Bone marrow (tissue), 2 donors: ENCODE data around the gene NPHS1.
A peak's percentile ranks its signal among the peaks of the same experiment; 100 is the strongest.
"Not testable (repeated sequence)": the region's sequence is repeated elsewhere in the genome, so short reads cannot be mapped to it uniquely, and the experiment has no call there.

ENCODE experiments used
- DNase-seq, 2 donors: peaks; one replicate each; lab custom pipeline; 2025; lab: John Stamatoyannopoulos, UW

Gene NPHS1

GRCh38 chr19:35852029-35852780 lies at the start of gene NPHS1:
Gene NPHS1 (minus strand): TSS chr19:35852504. CDS start chr19:35851837, 667 bp downstream.
- DNase-seq = no peak

GRCh38 chr19:35901055-35901644 lies 48.8 kb upstream of the NPHS1 start:
- DNase-seq = no peak

- peak; percentile 37 to 62 for DNase-seq
These were observed 47.4 kb upstream of the NPHS1 start for GRCh38 chr19:35899547-35900214.

- no peak for DNase-seq
These were observed 46.1 kb upstream of the NPHS1 start for GRCh38 chr19:35898499-35898809.

- DNase-seq = no peak
These were observed 45.6 kb upstream of the NPHS1 start for GRCh38 chr19:35897706-35898451.

GRCh38 chr19:35896643-35897040 lies 44.3 kb upstream of the NPHS1 start:
- DNase-seq = no peak

GRCh38 chr19:35895911-35896642 lies 43.8 kb upstream of the NPHS1 start:
- no peak for DNase-seq

- DNase-seq = no peak
These were observed 42.0 kb upstream of the NPHS1 start for GRCh38 chr19:35894342-35894741.

GRCh38 chr19:35891819-35892218 lies 39.5 kb upstream of the NPHS1 start:
- not testable (repeated sequence) for DNase-seq

GRCh38 chr19:35890113-35890650 lies 37.9 kb upstream of the NPHS1 start:
- no peak for DNase-seq

GRCh38 chr19:35889370-35890112 lies 37.2 kb upstream of the NPHS1 start:
- no peak for DNase-seq

GRCh38 chr19:35888398-35888797 lies 36.1 kb upstream of the NPHS1 start:
- DNase-seq = no peak

GRCh38 chr19:35887197-35887596 lies 34.9 kb upstream of the NPHS1 start:
- DNase-seq = no peak

GRCh38 chr19:35885904-35886303 lies 33.6 kb upstream of the NPHS1 start:
- no peak for DNase-seq

- no peak for DNase-seq
These were observed 33.0 kb upstream of the NPHS1 start for GRCh38 chr19:35885225-35885738.

- DNase-seq = no peak
These were observed 31.6 kb upstream of the NPHS1 start for GRCh38 chr19:35883882-35884281.

GRCh38 chr19:35882114-35882832 lies 30.0 kb upstream of the NPHS1 start:
- peak in 1 of 2 donors; percentile 45 for DNase-seq

- peak; percentile 66 to 68 for DNase-seq
These were observed 27.5 kb upstream of the NPHS1 start for GRCh38 chr19:35879770-35880317.

GRCh38 chr19:35879068-35879467 lies 26.8 kb upstream of the NPHS1 start:
- DNase-seq = no peak
